Measurements from ENCODE around the gene TRAFD1. TPM values are rescaled to one million over a fixed set of nuclear protein-coding genes. Genes with fewer than 3 reads are reported as not detected.

Gene TRAFD1
- polyA plus RNA-seq, 1 donor from 2014 or later = 75.6 TPM

DNA sequence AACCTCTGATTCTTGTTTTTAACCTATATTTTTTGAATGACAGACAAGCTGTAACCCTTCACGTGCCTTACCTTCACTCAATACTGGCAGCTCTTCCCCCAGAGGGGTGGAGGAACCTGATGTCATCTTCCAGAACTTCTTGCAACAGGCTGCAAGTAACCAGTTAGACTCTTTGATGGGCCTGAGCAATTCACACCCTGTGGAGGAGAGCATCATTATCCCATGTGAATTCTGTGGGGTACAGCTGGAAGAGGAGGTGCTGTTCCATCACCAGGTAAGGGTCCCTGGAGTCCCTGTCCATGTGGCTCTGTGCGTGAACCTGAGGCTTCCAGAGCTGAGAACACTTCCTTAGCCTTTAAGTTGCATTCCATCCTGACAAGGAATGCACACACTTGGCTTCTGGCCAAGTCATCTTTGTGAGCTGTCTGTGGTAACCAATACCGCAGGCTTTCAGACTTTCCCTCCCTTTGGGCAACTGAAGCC, 22.7 kb downstream of the TRAFD1 start:
- Histone ChIP-seq H3K79me2 (replicated peaks; ENCODE audit: insufficient read depth, low read length) (no peaks in the 10 kb centered on the region), H3K27me3 (ENCODE audit: insufficient read depth, low read depth, low read length) (no peaks in the 10 kb centered on the region), H3K36me3 (ENCODE audit: insufficient read depth, low read length) (peaks cover 7% of the 10 kb centered on the region), H3K9me2 (ENCODE audit: insufficient read depth, low read length) (no peaks in the 10 kb centered on the region), H3K9ac (ENCODE audit: low read length) (no peak overlapping the region), H2AFZ (ENCODE audit: low read depth, low read length) (no peak overlapping the region), H3K9me3 (ENCODE audit: low read length) (no peaks in the 10 kb centered on the region), H4K20me1 (ENCODE audit: insufficient read depth) (no peaks in the 10 kb centered on the region), H3K27ac (ENCODE audit: low read length) (no peak overlapping the region), H3K4me2 (ENCODE audit: low read length) (no peak overlapping the region), H3K4me3 (ENCODE audit: low read length) (no peak overlapping the region), H3F3A (ENCODE audit: insufficient read depth, low read length, poor library complexity, severe bottlenecking) (no peaks in the 10 kb centered on the region)
- TF ChIP-seq, protein P1, sequence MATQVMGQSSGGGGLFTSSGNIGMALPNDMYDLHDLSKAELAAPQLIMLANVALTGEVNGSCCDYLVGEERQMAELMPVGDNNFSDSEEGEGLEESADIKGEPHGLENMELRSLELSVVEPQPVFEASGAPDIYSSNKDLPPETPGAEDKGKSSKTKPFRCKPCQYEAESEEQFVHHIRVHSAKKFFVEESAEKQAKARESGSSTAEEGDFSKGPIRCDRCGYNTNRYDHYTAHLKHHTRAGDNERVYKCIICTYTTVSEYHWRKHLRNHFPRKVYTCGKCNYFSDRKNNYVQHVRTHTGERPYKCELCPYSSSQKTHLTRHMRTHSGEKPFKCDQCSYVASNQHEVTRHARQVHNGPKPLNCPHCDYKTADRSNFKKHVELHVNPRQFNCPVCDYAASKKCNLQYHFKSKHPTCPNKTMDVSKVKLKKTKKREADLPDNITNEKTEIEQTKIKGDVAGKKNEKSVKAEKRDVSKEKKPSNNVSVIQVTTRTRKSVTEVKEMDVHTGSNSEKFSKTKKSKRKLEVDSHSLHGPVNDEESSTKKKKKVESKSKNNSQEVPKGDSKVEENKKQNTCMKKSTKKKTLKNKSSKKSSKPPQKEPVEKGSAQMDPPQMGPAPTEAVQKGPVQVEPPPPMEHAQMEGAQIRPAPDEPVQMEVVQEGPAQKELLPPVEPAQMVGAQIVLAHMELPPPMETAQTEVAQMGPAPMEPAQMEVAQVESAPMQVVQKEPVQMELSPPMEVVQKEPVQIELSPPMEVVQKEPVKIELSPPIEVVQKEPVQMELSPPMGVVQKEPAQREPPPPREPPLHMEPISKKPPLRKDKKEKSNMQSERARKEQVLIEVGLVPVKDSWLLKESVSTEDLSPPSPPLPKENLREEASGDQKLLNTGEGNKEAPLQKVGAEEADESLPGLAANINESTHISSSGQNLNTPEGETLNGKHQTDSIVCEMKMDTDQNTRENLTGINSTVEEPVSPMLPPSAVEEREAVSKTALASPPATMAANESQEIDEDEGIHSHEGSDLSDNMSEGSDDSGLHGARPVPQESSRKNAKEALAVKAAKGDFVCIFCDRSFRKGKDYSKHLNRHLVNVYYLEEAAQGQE (IDR thresholded peaks at IDR 0.05; ENCODE audit: borderline replicate concordance) = no peak
- TF ChIP-seq EZH2 (IDR thresholded peaks at IDR 0.05; ENCODE audit: borderline replicate concordance, insufficient read depth, low read length, poor library complexity, severe bottlenecking) = no peak
- no peak for TF ChIP-seq RAD21 (conservative IDR thresholded peaks at IDR 0.05)
- no peak for TF ChIP-seq TAF1 (IDR thresholded peaks at IDR 0.05; ENCODE audit: low read depth)
- no peak for TF ChIP-seq POLR2AphosphoS5 (IDR thresholded peaks at IDR 0.05)
- TF ChIP-seq SMC3 (conservative IDR thresholded peaks at IDR 0.05; ENCODE audit: poor library complexity) = no peak
- TF ChIP-seq EP300 (conservative IDR thresholded peaks at IDR 0.05; ENCODE audit: poor library complexity, severe bottlenecking) = no peak
- TF ChIP-seq MXI1 (conservative IDR thresholded peaks at IDR 0.05; ENCODE audit: poor library complexity, severe bottlenecking) = no peak
- TF ChIP-seq, protein P2, sequence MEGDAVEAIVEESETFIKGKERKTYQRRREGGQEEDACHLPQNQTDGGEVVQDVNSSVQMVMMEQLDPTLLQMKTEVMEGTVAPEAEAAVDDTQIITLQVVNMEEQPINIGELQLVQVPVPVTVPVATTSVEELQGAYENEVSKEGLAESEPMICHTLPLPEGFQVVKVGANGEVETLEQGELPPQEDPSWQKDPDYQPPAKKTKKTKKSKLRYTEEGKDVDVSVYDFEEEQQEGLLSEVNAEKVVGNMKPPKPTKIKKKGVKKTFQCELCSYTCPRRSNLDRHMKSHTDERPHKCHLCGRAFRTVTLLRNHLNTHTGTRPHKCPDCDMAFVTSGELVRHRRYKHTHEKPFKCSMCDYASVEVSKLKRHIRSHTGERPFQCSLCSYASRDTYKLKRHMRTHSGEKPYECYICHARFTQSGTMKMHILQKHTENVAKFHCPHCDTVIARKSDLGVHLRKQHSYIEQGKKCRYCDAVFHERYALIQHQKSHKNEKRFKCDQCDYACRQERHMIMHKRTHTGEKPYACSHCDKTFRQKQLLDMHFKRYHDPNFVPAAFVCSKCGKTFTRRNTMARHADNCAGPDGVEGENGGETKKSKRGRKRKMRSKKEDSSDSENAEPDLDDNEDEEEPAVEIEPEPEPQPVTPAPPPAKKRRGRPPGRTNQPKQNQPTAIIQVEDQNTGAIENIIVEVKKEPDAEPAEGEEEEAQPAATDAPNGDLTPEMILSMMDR (IDR thresholded peaks at IDR 0.05; ENCODE audit: poor library complexity, severe bottlenecking) = no peak

DNA sequence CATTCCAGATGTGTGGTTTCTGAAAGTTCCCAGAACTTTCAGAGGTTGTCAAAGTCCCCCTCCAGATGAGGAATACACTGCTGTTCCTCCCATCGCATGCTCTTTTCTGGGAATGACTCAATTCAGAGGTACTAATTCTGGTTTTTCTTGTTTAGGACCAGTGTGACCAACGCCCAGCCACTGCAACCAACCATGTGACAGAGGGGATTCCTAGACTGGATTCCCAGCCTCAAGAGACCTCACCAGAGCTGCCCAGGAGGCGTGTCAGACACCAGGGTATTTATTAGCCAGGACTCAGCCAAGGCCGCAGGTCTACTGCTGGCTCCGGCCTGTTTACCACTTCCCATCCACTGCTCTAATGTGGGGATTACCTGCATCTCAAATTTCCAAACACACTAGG, 24.2 kb downstream of the TRAFD1 start:
- H3K79me2 ChIP-seq (replicated peaks; ENCODE audit: insufficient read depth, low read length) = no peaks in the 10 kb centered on the region
- peaks cover 7% of the 10 kb centered on the region for H3K36me3 ChIP-seq (ENCODE audit: insufficient read depth, low read length)
- no peaks in the 10 kb centered on the region for H3K9me2 ChIP-seq (ENCODE audit: insufficient read depth, low read length)
- TF ChIP-seq, protein P2 (IDR thresholded peaks at IDR 0.05; ENCODE audit: poor library complexity, severe bottlenecking) = no peak
- TF ChIP-seq POLR2AphosphoS5 (IDR thresholded peaks at IDR 0.05) (no peak), EZH2 (IDR thresholded peaks at IDR 0.05; ENCODE audit: borderline replicate concordance, insufficient read depth, low read length, poor library complexity, severe bottlenecking) (no peak), RAD21 (conservative IDR thresholded peaks at IDR 0.05) (no peak), EP300 (conservative IDR thresholded peaks at IDR 0.05; ENCODE audit: poor library complexity, severe bottlenecking) (no peak), MXI1 (conservative IDR thresholded peaks at IDR 0.05; ENCODE audit: poor library complexity, severe bottlenecking) (no peak), SMC3 (conservative IDR thresholded peaks at IDR 0.05; ENCODE audit: poor library complexity) (no peak), TAF1 (IDR thresholded peaks at IDR 0.05; ENCODE audit: low read depth) (no peak)
- TF ChIP-seq, protein P1 (IDR thresholded peaks at IDR 0.05; ENCODE audit: borderline replicate concordance) = no peak
- no peak overlapping the region for H3K4me2 ChIP-seq (ENCODE audit: low read length)
- no peaks in the 10 kb centered on the region for H3F3A ChIP-seq (ENCODE audit: insufficient read depth, low read length, poor library complexity, severe bottlenecking)
- H3K9me3 ChIP-seq (ENCODE audit: low read length) = no peaks in the 10 kb centered on the region
- no peak overlapping the region for H3K9ac ChIP-seq (ENCODE audit: low read length)
- H3K4me3 ChIP-seq (ENCODE audit: low read length) = no peak overlapping the region
- no peaks in the 10 kb centered on the region for H4K20me1 ChIP-seq (ENCODE audit: insufficient read depth)
- no peak overlapping the region for H3K27ac ChIP-seq (ENCODE audit: low read length)
- no peaks in the 10 kb centered on the region for H3K27me3 ChIP-seq (ENCODE audit: insufficient read depth, low read depth, low read length)
- H2AFZ ChIP-seq (ENCODE audit: low read depth, low read length) = no peak overlapping the region
